Stimulated activated CD8-positive, alpha-beta memory T cell treated with anti-CD3 and anti-CD28 coated beads, Interleukin-4, amount 100 ng/mL, for 4 hours (primary cell): ENCODE measurements around the gene JAKMIP3.
"Not testable (repeated sequence)": the region's sequence is repeated elsewhere in the genome, so short reads cannot be mapped to it uniquely, and the experiment has no call there.

ENCODE experiments used
- DNase-seq, 2 donors: peaks; one replicate each; pipeline ENCODE4 v3.0.0-alpha.2; 2020; ENCODE audit warnings: low read depth in 2 of 2, low spot score in 1 of 2

The JAKMIP3 gene

DNA sequence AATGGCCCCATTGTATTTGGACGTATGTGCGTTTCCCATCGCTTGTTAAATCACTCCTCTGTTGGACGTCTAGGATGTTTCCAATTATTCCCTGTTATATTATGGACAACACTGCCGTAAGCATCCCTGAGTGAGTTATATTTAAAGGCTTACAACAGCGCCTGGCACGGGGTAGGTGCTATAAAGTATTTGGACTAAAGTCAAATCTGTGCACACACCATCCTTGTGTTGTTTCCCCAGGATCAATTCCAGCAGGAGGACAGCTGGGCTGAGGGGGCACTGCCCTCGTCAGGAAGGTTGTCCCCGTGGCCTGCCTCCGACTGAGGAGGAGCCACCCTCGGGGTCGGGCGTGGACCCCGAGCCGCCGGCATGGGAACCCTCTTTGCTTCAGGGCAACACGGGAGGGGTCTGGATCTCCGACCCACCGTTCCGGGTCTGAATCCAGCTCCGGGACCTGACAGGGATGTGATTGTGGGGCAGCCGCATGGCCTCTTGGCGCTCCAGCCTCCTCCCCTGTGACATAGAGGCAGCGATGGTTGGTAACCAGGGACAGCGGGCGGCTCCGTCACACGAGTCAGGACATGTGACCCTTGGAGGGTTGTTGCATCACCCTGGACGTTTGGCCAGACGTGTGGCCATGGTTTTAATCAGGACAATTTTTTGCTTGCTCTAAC is 1.5 kb upstream of the JAKMIP3 start:
- no peak for DNase-seq

DNA sequence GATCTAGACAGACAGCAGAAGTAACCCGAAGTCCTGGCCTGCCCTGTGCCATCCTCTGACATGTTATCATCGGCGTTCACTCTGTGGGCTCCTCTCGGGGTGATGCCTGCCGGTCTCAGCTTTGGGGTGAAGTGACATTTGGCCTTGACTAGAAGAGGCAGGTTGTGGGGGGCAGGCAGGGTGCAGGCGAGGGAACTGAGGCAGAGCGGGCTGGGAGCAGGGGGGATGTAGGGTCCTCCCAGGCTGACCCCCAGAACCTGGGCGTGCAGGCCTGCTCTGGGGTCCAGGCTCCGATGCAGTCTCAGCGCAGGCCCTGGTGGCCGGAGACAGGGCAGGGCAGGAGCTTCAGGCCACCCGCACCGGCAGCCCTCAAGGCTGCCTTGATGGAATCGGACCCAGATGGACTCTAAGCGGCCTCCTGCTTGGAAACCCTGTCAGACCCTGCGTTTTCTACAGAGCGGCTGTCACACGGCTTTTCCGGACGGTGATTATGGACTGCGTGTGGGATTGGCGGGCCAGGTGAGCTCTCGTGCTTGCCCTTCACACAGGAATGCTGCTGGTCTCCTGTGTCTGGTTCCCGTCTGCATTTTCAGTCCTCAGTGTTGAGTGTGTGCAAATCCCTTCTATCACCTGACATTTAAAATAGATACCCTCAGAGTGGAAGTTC is 842 bp upstream of the JAKMIP3 start:
- DNase-seq, result no peak

DNA sequence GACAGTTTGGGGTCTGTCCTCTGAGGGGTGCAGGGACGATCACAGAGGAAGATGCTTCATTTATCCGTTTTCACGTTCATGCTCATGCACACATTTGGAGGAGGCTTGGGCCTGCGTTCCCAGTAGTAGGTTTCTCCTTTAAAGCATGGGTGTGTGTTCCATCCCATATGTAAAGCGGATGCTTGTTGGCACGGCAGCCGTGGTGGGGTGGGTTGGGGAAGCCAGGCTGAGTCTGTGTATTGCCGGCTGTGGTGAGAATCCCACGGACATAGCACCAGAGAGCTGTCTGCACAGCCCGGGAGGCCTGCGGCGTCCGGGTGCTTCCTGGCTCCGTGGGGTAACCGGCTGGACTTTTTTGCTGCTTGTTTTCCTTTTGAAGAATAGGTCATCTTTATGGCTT is 440 bp downstream of the JAKMIP3 start:
- no peak for DNase-seq

DNA sequence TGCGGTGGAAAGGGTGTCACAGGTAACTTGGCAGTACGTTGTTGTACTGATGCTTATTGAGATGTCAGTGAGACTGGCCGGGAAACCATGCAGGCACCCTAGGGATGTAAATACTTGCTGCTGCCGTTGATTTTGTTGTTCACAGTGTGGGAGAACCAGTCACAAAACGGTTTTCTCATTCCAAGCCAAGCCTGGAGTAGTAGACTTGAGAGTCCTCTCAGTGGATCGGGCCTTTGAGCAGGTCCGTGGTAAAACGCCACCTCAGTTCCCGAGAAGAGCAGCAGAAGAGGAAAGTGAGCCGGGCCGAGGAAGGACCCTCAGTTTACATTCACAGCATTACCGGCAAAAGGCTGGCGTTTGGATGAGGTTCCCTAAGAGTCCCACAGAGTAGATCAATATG is 1.1 kb downstream of the JAKMIP3 start:
- DNase-seq, result no peak

GRCh38 chr10:132068431-132069121 is 2.8 kb downstream of the JAKMIP3 start:
- DNase-seq, result no peak

- no peak for DNase-seq
Measured at GRCh38 chr10:132069122-132069848, 3.5 kb downstream of the JAKMIP3 start.

GRCh38 chr10:132069849-132070182 is 4.1 kb downstream of the JAKMIP3 start:
- no peak for DNase-seq

- no peak for DNase-seq
Measured at GRCh38 chr10:132070724-132071123, 5.0 kb downstream of the JAKMIP3 start.

DNA sequence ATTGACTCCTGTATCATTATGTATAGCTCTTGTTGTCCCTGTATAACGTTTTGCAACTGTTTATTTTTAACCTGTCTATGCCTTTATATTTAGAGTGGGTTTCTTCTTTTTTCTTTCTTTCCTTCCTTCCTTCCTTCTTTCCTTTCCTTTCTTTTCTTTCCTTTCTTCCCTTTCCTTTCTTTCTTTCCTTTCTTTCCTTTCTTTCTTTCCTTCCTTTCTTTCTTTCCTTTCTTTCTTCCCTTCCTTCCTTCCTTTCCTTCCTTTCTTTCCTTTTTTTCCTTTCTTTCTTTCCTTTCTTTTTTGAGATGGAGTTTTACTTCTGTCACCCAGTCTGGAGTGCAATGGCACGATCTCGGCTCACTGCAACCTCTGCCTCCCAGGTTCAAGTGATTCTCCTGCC is 5.9 kb downstream of the JAKMIP3 start:
- no peak for DNase-seq

DNA sequence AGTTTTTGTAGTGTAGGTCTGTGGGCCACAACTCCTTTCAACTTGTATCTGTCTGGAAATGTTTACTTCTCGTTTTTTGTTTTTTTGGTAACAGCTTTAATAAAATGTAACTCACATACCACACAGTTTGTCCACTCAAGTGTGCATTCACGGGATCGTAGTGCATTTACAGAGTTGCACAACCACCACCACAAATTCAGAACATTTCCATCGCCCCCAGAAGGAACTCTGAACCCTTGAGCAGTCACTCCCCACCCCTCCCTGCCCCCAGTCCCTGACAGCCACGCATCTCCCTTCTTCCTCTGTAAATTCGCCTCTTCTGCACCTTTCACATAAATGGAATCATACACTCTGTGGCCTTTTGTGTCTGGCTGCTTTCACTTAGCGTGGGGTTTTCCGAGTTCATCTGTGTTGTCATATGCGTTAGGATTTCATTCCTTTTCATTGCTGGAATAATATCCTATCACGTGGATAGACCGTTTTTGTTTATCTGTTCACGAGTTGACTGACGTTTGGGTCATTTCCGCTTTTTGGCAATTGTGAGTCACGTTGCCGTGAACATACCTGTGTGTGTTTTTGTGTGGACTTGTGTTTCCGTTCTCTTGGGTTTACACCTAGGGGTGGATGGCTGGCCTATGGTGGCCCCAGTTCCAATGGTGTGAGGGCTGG is 10.3 kb downstream of the JAKMIP3 start:
- DNase-seq, result no peak

DNA sequence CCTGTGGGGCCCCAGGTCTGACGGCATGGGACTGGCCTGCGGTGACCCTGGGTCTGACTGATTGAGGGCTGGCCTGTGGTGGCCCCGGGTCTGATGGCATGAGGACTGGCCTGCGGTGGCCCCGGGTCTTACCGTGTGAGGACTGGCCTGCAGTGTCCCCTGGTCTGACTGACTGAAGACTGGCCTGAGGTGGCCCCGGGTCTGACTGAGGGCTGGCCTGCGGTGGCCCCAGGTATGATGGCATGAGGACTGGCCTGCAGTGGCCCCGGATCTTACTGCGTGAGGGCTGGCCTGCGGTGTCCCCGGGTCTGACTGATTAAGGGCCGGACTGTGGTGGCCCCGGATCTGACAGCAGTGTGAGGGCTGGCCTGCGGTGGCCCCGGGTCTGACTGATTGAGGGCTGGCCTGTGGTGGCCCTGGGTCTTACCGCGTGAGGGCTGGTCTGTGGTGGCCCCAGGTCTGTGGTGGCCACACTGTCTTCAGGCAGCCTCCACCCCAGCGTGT is 10.9 kb downstream of the JAKMIP3 start:
- no peak for DNase-seq

- DNase-seq, result no peak
Measured at GRCh38 chr10:132077091-132077490, 11.3 kb downstream of the JAKMIP3 start.

DNA sequence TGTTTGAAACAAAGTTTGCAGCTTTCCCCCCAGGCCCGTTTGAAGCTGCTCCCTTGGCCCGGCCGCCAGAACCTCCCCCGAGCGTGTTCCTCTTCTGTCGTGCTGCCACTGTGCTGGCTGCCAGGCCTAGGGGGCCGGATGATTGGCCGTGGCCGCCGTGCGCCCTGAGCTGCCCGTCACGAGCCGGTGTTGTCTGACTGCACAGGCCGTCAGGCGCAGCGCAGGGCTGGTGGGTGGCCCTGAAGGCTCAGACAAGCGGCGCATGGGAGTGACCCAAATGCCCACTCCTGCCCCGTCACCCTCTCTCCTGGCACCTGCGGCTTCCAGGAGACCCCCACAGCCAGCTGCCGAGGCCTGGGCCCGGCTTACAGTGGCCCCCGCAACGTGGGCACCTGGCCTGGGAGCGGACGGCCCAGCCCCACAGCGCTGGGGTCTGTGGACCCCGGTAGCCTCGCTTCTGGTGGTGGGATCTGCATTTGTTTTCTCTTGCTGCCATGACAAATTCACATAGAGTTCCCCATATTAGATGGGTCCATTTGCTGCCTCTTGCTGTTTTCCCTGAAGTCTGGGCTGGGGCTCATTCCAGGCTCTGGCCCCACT is 13.1 kb downstream of the JAKMIP3 start:
- DNase-seq, result no peak

DNA sequence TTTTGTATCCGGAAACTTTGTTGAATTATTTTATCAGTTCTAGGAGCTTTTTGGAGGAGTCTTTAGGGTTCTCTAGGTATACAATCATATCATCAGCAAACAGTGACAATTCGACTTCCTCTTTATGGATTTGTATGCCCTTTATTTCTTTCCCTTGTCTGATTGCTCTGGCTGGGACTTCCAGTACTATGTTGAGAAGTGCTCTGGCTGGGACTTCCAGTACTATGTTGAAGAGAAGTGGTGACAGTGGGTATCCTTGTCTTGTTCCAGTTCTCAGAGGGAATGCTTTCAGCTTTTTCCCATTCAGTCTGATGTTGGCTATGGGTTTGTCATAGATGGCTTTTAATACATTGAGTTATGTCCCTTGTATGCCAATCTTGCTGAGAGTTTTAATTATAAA is 18.6 kb downstream of the JAKMIP3 start:
- not testable (repeated sequence) for DNase-seq

- not testable (repeated sequence) for DNase-seq
Measured at GRCh38 chr10:132093236-132093635, 27.5 kb downstream of the JAKMIP3 start.

GRCh38 chr10:132094581-132095234 is 29.0 kb downstream of the JAKMIP3 start:
- DNase-seq, result no peak

- DNase-seq, result no peak
Measured at GRCh38 chr10:132095403-132096113, 29.8 kb downstream of the JAKMIP3 start.

DNA sequence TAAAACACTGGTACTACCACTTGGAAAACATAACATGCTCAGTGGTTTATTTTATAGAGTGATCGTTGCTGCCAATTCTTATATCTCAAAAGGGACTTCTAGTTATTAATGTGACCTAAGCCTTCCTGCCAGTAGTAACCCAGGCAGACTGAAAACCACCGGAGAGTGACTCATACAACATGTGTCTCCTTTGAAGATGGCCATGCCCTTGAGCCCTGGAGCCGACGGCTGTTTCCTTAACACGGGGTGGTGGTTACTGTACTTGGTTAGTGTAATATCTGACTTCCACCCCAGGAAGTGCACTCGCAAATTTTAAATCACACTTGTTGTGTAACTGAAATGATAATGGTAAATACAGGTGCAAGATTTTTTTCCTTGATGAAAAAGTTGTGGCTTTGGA is 30.5 kb downstream of the JAKMIP3 start:
- DNase-seq, result no peak

- DNase-seq, result no peak
Measured at GRCh38 chr10:132096863-132097478, 31.2 kb downstream of the JAKMIP3 start.
